Measurements from ENCODE around the gene FAM107B.

- TF ChIP-seq POLR2AphosphoS5 (IDR thresholded peaks at IDR 0.05) (no peak), POLR2A (IDR thresholded peaks at IDR 0.05) (no peak)
- TF ChIP-seq, protein P1, sequence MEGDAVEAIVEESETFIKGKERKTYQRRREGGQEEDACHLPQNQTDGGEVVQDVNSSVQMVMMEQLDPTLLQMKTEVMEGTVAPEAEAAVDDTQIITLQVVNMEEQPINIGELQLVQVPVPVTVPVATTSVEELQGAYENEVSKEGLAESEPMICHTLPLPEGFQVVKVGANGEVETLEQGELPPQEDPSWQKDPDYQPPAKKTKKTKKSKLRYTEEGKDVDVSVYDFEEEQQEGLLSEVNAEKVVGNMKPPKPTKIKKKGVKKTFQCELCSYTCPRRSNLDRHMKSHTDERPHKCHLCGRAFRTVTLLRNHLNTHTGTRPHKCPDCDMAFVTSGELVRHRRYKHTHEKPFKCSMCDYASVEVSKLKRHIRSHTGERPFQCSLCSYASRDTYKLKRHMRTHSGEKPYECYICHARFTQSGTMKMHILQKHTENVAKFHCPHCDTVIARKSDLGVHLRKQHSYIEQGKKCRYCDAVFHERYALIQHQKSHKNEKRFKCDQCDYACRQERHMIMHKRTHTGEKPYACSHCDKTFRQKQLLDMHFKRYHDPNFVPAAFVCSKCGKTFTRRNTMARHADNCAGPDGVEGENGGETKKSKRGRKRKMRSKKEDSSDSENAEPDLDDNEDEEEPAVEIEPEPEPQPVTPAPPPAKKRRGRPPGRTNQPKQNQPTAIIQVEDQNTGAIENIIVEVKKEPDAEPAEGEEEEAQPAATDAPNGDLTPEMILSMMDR (IDR thresholded peaks at IDR 0.05): no peak
Measured at GRCh38 chr10:14639637-14640036, 135.1 kb downstream of the FAM107B start.

Data from breast epithelium (tissue), 3 donors.